H9 (cell line): Measurements from ENCODE around the gene CAPN5. TPM values are rescaled to one million over a fixed set of nuclear protein-coding genes. Genes with fewer than 3 reads are reported as not detected.

Experiments
- DNase-seq: peaks from one replicate; pipeline ENCODE4 v3.0.0-alpha.2; 2017
- H2AFZ ChIP-seq: one replicate; pipeline ENCODE4 v1.6.1; 2013; ENCODE audit warnings: mild to moderate bottlenecking, low read length, control low read depth, moderate library complexity
- H2AK5ac ChIP-seq: 2 replicates; pipeline ENCODE4 v1.6.1; 2013; ENCODE audit warnings: low read length, control low read depth, mixed read lengths; ENCODE audit not compliant: insufficient read length
- H2BK120ac ChIP-seq: one replicate; pipeline ENCODE4 v1.6.1; 2013; ENCODE audit warnings: low read depth, mild to moderate bottlenecking, low read length, control low read depth, inconsistent platforms; ENCODE audit not compliant: poor library complexity, severe bottlenecking
- H2BK12ac ChIP-seq: 2 replicates; pipeline ENCODE4 v1.6.1; 2013; ENCODE audit warnings: low read length, control low read depth, mixed read lengths, low read depth; ENCODE audit not compliant: insufficient read length
- H2BK15ac ChIP-seq: 2 replicates; pipeline ENCODE4 v1.6.1; 2013; ENCODE audit warnings: low read depth, low read length, control low read depth
- H2BK20ac ChIP-seq: one replicate; pipeline ENCODE4 v1.6.1; 2013; ENCODE audit warnings: low read depth, mild to moderate bottlenecking, low read length, control low read depth, inconsistent platforms; ENCODE audit not compliant: poor library complexity, severe bottlenecking
- H2BK5ac ChIP-seq: 2 replicates; pipeline ENCODE4 v1.6.1; 2013; ENCODE audit warnings: low read length, control low read depth, mixed read lengths; ENCODE audit not compliant: insufficient read length
- H3K14ac ChIP-seq: 2 replicates; pipeline ENCODE4 v1.6.1; 2013; ENCODE audit warnings: low read length, control low read depth; ENCODE audit not compliant: insufficient read depth
- H3K18ac ChIP-seq: 2 replicates; pipeline ENCODE4 v1.6.1; 2013; ENCODE audit warnings: low read depth, mild to moderate bottlenecking, mixed read lengths, low read length, control low read depth; ENCODE audit not compliant: insufficient read length
- H3K23ac ChIP-seq: 2 replicates; pipeline ENCODE4 v1.6.1; 2013; ENCODE audit warnings: low read length, control low read depth, mixed read lengths, low read depth; ENCODE audit not compliant: insufficient read length
- H3K23me2 ChIP-seq: 2 replicates; pipeline ENCODE4 v1.6.1; 2013; ENCODE audit warnings: low read depth, mild to moderate bottlenecking, mixed read lengths, low read length, control low read depth; ENCODE audit not compliant: insufficient read length, poor library complexity, severe bottlenecking
- H3K27ac ChIP-seq: 2 replicates; pipeline ENCODE4 v1.5.1; 2013; ENCODE audit warnings: low read length, control low read depth, mixed read lengths, low read depth; ENCODE audit not compliant: insufficient read length
- H3K27me3 ChIP-seq: 2 replicates; pipeline ENCODE4 v1.6.1; 2013; ENCODE audit warnings: low read length, control low read depth, inconsistent platforms; ENCODE audit not compliant: insufficient read depth
- H3K4ac ChIP-seq: 2 replicates; pipeline ENCODE4 v1.6.1; 2013; ENCODE audit warnings: low read depth, mild to moderate bottlenecking, control low read depth, inconsistent platforms, low read length, moderate library complexity
- H3K4me1 ChIP-seq: 2 replicates; pipeline ENCODE4 v1.6.1; 2013; ENCODE audit warnings: low read length, control low read depth, inconsistent platforms; ENCODE audit not compliant: insufficient read depth
- H3K4me2 ChIP-seq: 2 replicates; pipeline ENCODE4 v1.6.1; 2013; ENCODE audit warnings: low read length, control low read depth, mixed read lengths; ENCODE audit not compliant: insufficient read length, insufficient read depth
- H3K56ac ChIP-seq: 2 replicates; pipeline ENCODE4 v1.6.1; 2013; ENCODE audit warnings: low read depth, mild to moderate bottlenecking, mixed read lengths, low read length, control low read depth; ENCODE audit not compliant: insufficient read length
- H3K79me1 ChIP-seq: 2 replicates; pipeline ENCODE4 v1.6.1; 2013; ENCODE audit warnings: low read depth, mild to moderate bottlenecking, moderate library complexity, low read length, control low read depth, inconsistent platforms; ENCODE audit not compliant: insufficient read depth, poor library complexity, severe bottlenecking
- H3K79me2 ChIP-seq: 2 replicates; pipeline ENCODE4 v1.6.1; 2013; ENCODE audit warnings: low read length, control low read depth, inconsistent platforms; ENCODE audit not compliant: insufficient read depth
- H3K9ac ChIP-seq: 2 replicates; pipeline ENCODE4 v1.6.1; 2013; ENCODE audit warnings: low read length, control low read depth, mixed read lengths; ENCODE audit not compliant: insufficient read length; ENCODE audit errors: extremely low read depth
- H3K9me3 ChIP-seq: one replicate; pipeline ENCODE4 v1.6.1; 2013; ENCODE audit warnings: low read depth, low read length, inconsistent platforms; ENCODE audit not compliant: control insufficient read depth
- H3T11ph ChIP-seq: one replicate; pipeline ENCODE4 v1.6.1; 2013; ENCODE audit warnings: mild to moderate bottlenecking, low read length, control low read depth, inconsistent platforms
- H4K20me1 ChIP-seq: one replicate; pipeline ENCODE4 v1.6.1; 2013; ENCODE audit not compliant: control insufficient read depth, insufficient read length, insufficient read depth
- H4K5ac ChIP-seq: 2 replicates; pipeline ENCODE4 v1.6.1; 2013; ENCODE audit warnings: low read depth, mild to moderate bottlenecking, mixed read lengths, low read length, control low read depth; ENCODE audit not compliant: insufficient read length
- H4K8ac ChIP-seq: replicated peaks from 2 replicates; pipeline ENCODE4 v1.6.1; 2013; ENCODE audit warnings: low read length, control low read depth, mixed read lengths, low read depth; ENCODE audit not compliant: insufficient read length
- H4K91ac ChIP-seq: 2 replicates; pipeline ENCODE4 v1.6.1; 2013; ENCODE audit warnings: low read depth, mild to moderate bottlenecking, moderate library complexity, mixed read lengths, low read length, control low read depth; ENCODE audit not compliant: insufficient read length
- H3K27ac Mint-ChIP-seq, 3 experiments: 2 replicates in 2 of 3; 3 replicates in 1 of 3; pipeline ENCODE4 v1.8.0; 2020 to 2021; ENCODE audit warnings: mixed read lengths in 3 of 3, mild to moderate bottlenecking in 1 of 3, moderate library complexity in 1 of 3
- H3K27me3 Mint-ChIP-seq: 2 replicates; pipeline ENCODE4 v1.8.0; 2021; ENCODE audit warnings: low read depth, mild to moderate bottlenecking, moderate library complexity, mixed read lengths
- H3K36me3 Mint-ChIP-seq, 3 experiments: 2 replicates in 2 of 3; 3 replicates in 1 of 3; pipeline ENCODE4 v1.8.0; 2020 to 2021; ENCODE audit warnings: low read depth in 3 of 3, mixed read lengths in 3 of 3; ENCODE audit not compliant: insufficient read depth in 1 of 3
- H3K4me1 Mint-ChIP-seq, 2 experiments: 2 replicates each; pipeline ENCODE4 v1.8.0; 2020; ENCODE audit warnings: mixed read lengths in 2 of 2
- H3K4me3 Mint-ChIP-seq, 2 experiments: 2 replicates in 1 of 2; 3 replicates in 1 of 2; pipeline ENCODE4 v1.8.0; 2020 to 2021; ENCODE audit warnings: mild to moderate bottlenecking in 2 of 2, mixed read lengths in 2 of 2, moderate library complexity in 1 of 2
- H3K9me3 Mint-ChIP-seq, 2 experiments: 2 replicates in 1 of 2; 3 replicates in 1 of 2; pipeline ENCODE4 v1.8.0; 2020; ENCODE audit warnings: mild to moderate bottlenecking in 2 of 2, mixed read lengths in 2 of 2, moderate library complexity in 1 of 2
- WGBS: extraction: QIAGEN DNeasy Blood & Tissue Kit; methylation state at CpG from one replicate; pipeline ENCODE4 v1.1.7; 2013; ENCODE audit warnings: missing lambda C conversion rate, low lambda C conversion rate, mixed read lengths; ENCODE audit not compliant: insufficient read length; ENCODE audit errors: extremely low coverage; 5-methylcytosine and 5-hydroxymethylcytosine counted together
- total RNA-seq: library from RNA; stranded (reverse); gene quantifications from 2 replicates; pipeline ENCODE4 v1.2.1, GENCODE V29; 2021
- TF ChIP-seq, protein P1 (sequence below): fragments of 200-600 bp; sonication (generic); conservative IDR thresholded peaks from 3 replicates; pipeline ENCODE4 v1.8.0; 2021; ENCODE audit warnings: antibody characterized with exemption, mild to moderate bottlenecking

The CAPN5 gene
- total RNA-seq, 1 experiment from 2014 or later, result 16.7 TPM

DNA sequence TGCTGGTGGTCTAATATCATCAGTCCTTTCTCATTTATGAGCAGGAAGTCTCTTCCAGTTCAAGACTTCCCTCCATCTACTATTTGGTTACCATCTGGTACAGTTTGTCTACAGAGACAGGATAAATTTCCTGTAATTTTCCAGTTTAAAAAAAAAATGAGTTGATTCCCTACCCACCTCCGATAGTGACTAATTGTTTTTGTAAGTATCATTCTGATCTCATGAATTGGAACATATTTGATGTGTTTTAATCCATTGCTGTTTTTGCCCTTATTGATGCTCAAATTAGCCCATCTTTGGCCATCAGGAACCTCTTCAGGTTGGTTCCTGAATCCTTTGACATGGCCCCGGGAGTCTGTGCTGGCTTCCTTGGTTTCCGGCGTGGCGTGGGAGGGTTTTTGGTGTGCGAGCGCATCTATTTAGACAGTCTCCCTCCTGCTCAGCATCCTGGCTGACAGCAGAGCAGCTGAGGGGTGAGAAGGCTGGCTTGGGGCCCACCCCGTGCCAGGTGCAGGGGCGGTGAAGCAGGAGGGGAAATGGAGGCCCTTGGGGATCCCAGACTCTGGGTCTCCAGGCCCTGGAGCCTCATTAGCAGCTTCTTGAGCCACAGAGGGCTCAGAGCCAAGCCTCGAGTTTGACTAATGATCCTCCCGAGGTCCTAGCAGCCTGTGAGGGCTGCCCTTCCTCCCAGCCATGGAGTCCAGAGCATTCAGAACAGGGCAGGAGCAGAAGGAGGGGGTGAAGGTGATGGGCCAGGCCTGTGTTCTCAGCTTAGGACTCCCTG, 42.7 kb downstream of the CAPN5 start:
- Mint-ChIP-seq H3K4me1 (peaks cover 5 to 8% of the 10 kb centered on the region in 2 experiments), H3K36me3 (no peaks in the 10 kb centered on the region; a peak in 1 of 7 replicates), H3K27me3 (peaks cover 2% of the 10 kb centered on the region; the same call in 1 of the 2 replicates), H3K4me3 (no peak overlapping the region), H3K27ac (no peak overlapping the region; a peak in 1 of 7 replicates), H3K9me3 (no peaks in the 10 kb centered on the region)
- H3K9me3 ChIP-seq, result no peaks in the 10 kb centered on the region
- no peak overlapping the region for H2BK20ac ChIP-seq
- TF ChIP-seq, protein P1, sequence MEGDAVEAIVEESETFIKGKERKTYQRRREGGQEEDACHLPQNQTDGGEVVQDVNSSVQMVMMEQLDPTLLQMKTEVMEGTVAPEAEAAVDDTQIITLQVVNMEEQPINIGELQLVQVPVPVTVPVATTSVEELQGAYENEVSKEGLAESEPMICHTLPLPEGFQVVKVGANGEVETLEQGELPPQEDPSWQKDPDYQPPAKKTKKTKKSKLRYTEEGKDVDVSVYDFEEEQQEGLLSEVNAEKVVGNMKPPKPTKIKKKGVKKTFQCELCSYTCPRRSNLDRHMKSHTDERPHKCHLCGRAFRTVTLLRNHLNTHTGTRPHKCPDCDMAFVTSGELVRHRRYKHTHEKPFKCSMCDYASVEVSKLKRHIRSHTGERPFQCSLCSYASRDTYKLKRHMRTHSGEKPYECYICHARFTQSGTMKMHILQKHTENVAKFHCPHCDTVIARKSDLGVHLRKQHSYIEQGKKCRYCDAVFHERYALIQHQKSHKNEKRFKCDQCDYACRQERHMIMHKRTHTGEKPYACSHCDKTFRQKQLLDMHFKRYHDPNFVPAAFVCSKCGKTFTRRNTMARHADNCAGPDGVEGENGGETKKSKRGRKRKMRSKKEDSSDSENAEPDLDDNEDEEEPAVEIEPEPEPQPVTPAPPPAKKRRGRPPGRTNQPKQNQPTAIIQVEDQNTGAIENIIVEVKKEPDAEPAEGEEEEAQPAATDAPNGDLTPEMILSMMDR, result no peak
- no peaks in the 10 kb centered on the region for H3K23me2 ChIP-seq
- no peaks in the 10 kb centered on the region for H3K79me2 ChIP-seq
- no peaks in the 10 kb centered on the region for H3K27me3 ChIP-seq
- H2AK5ac ChIP-seq, result no peak overlapping the region
- H3K4me1 ChIP-seq, result no peaks in the 10 kb centered on the region
- no peak overlapping the region for H3K4ac ChIP-seq
- H2AFZ ChIP-seq, result no peak overlapping the region
- no peaks in the 10 kb centered on the region for H4K20me1 ChIP-seq
- H2BK15ac ChIP-seq, result no peak overlapping the region
- H4K8ac ChIP-seq, result no peak overlapping the region
- H3K18ac ChIP-seq, result no peak overlapping the region
- H2BK12ac ChIP-seq, result no peak overlapping the region
- no peak overlapping the region for H3K27ac ChIP-seq
- no peak overlapping the region for H2BK120ac ChIP-seq
- WGBS, result no CpG with 5 or more reads among the region's 11 CpGs
- no peak overlapping the region for H3K14ac ChIP-seq
- H3K23ac ChIP-seq, result no peak overlapping the region
- no peak overlapping the region for H2BK5ac ChIP-seq
- H3K9ac ChIP-seq, result no peak overlapping the region
- no peak overlapping the region for H3K56ac ChIP-seq
- H3T11ph ChIP-seq, result no peak overlapping the region
- H3K4me2 ChIP-seq, result no peak overlapping the region
- no peak overlapping the region for H4K5ac ChIP-seq
- DNase-seq, result no peak
- H3K79me1 ChIP-seq, result no peaks in the 10 kb centered on the region
- H4K91ac ChIP-seq, result no peak overlapping the region
